Endothelial cell of umbilical vein (primary cell): ENCODE data around the gene CACNA1C.

Experiments
- EZH2 ChIP-seq: IDR thresholded peaks from 2 replicates; pipeline ENCODE4 v1.6.1; 2012; ENCODE audit warnings: borderline replicate concordance, low read depth, mild to moderate bottlenecking, moderate library complexity, low read length, inconsistent platforms; ENCODE audit not compliant: severe bottlenecking
- POLR2AphosphoS5 ChIP-seq: IDR thresholded peaks from 2 replicates; pipeline ENCODE4 v1.6.1; 2012; ENCODE audit warnings: low read depth, mild to moderate bottlenecking, control low read depth, low read length, moderate library complexity; ENCODE audit not compliant: insufficient read depth
- TF ChIP-seq, protein P1 (sequence below), 2 donors: IDR thresholded peaks; 1 replicate in 1 of 2; 2 replicates in 1 of 2; pipeline ENCODE4 v1.5.1; 2011; ENCODE audit warnings: low read length in 2 of 2, mild to moderate bottlenecking in 2 of 2, moderate library complexity in 2 of 2, control low read depth in 1 of 2, inconsistent platforms in 1 of 2, low read depth in 1 of 2; ENCODE audit not compliant: insufficient read depth in 1 of 2; ENCODE audit errors: extremely low read depth in 1 of 2
- TF ChIP-seq, protein P2 (sequence below): IDR thresholded peaks from 2 replicates; pipeline ENCODE4 v1.6.1; 2011; ENCODE audit not compliant: insufficient read depth, insufficient read length

DNA sequence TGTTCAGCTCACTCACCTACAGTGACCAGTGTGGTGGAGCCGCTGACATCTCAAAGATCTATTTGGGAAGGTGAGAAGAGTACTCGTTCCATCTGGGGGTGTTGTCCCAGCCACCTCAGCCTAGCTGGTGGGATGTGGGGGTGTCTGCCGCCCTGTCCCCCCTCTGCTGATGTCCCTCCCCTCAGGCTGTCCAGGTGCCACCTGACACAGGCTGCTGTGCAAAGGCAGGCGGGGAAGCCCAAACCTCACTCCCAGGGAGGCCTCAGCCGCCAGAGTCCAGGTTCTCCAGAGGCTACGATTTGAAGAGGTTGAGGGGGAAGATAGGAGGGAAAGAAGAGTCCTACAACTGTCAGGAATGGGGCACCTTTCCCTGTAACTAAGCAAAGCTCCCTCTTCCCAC is 690.7 kb downstream of the CACNA1C start:
- TF ChIP-seq, protein P1, sequence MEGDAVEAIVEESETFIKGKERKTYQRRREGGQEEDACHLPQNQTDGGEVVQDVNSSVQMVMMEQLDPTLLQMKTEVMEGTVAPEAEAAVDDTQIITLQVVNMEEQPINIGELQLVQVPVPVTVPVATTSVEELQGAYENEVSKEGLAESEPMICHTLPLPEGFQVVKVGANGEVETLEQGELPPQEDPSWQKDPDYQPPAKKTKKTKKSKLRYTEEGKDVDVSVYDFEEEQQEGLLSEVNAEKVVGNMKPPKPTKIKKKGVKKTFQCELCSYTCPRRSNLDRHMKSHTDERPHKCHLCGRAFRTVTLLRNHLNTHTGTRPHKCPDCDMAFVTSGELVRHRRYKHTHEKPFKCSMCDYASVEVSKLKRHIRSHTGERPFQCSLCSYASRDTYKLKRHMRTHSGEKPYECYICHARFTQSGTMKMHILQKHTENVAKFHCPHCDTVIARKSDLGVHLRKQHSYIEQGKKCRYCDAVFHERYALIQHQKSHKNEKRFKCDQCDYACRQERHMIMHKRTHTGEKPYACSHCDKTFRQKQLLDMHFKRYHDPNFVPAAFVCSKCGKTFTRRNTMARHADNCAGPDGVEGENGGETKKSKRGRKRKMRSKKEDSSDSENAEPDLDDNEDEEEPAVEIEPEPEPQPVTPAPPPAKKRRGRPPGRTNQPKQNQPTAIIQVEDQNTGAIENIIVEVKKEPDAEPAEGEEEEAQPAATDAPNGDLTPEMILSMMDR (IDR thresholded peaks at IDR 0.05; ENCODE audit: extremely low read depth in 1 of 2, insufficient read depth in 1 of 2, low read depth in 1 of 2, low read length in 2 of 2): no peak
- TF ChIP-seq, protein P2, sequence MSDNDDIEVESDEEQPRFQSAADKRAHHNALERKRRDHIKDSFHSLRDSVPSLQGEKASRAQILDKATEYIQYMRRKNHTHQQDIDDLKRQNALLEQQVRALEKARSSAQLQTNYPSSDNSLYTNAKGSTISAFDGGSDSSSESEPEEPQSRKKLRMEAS: no peak
- TF ChIP-seq POLR2AphosphoS5 (no peak), EZH2 (no peak)
